Stimulated activated CD8-positive, alpha-beta memory T cell treated with anti-CD3 and anti-CD28 coated beads, Interleukin-4, amount 100 ng/mL, for 48 hours (primary cell): ENCODE data around the gene CLCA2.

ENCODE experiments used
- DNase-seq: peaks from one replicate; pipeline ENCODE4 v3.0.0-alpha.2; 2020

CLCA2 gene

GRCh38 chr1:86434059-86434458 lies 10.1 kb downstream of the CLCA2 start:
- DNase-seq, result no peak

GRCh38 chr1:86435327-86435726 lies 11.4 kb downstream of the CLCA2 start:
- no peak for DNase-seq

GRCh38 chr1:86436041-86436440 lies 12.1 kb downstream of the CLCA2 start:
- no peak for DNase-seq

GRCh38 chr1:86441581-86441980 lies 17.6 kb downstream of the CLCA2 start:
- no peak for DNase-seq

GRCh38 chr1:86441997-86442396 lies 18.0 kb downstream of the CLCA2 start:
- DNase-seq, result no peak

- DNase-seq, result no peak
Measured at GRCh38 chr1:86445919-86446318, 21.9 kb downstream of the CLCA2 start.

- DNase-seq, result no peak
Measured at GRCh38 chr1:86447198-86447790, 23.3 kb downstream of the CLCA2 start.

- no peak for DNase-seq
Measured at GRCh38 chr1:86448670-86449069, 24.7 kb downstream of the CLCA2 start.

GRCh38 chr1:86449103-86449502 lies 25.1 kb downstream of the CLCA2 start:
- no peak for DNase-seq

- DNase-seq, result no peak
Measured at GRCh38 chr1:86450847-86451246, 26.9 kb downstream of the CLCA2 start.

- no peak for DNase-seq
Measured at GRCh38 chr1:86453664-86454063, 29.7 kb downstream of the CLCA2 start.

- DNase-seq, result no peak
Measured at GRCh38 chr1:86455073-86455472, 31.1 kb downstream of the CLCA2 start.

GRCh38 chr1:86460998-86461397 lies 37.0 kb downstream of the CLCA2 start:
- no peak for DNase-seq

- no peak for DNase-seq
Measured at GRCh38 chr1:86461482-86461881, 37.5 kb downstream of the CLCA2 start.

- no peak for DNase-seq
Measured at GRCh38 chr1:86464819-86465218, 40.8 kb downstream of the CLCA2 start.

GRCh38 chr1:86466109-86466844 lies 42.3 kb downstream of the CLCA2 start:
- DNase-seq, result no peak

GRCh38 chr1:86466986-86467385 lies 43.0 kb downstream of the CLCA2 start:
- DNase-seq, result no peak

GRCh38 chr1:86468501-86468977 lies 44.6 kb downstream of the CLCA2 start, which contains the start of gene CLCA1:
TSS of gene CLCA1 (plus strand) at chr1:86468927. CDS start at chr1:86468972, 45 bp downstream.
- DNase-seq, result no peak

GRCh38 chr1:86470859-86471258 lies 46.9 kb downstream of the CLCA2 start:
- DNase-seq, result no peak

GRCh38 chr1:86471291-86471690 lies 47.3 kb downstream of the CLCA2 start:
- no peak for DNase-seq

- DNase-seq, result no peak
Measured at GRCh38 chr1:86472152-86472551, 48.2 kb downstream of the CLCA2 start.

GRCh38 chr1:86472767-86473166 lies 48.8 kb downstream of the CLCA2 start:
- no peak for DNase-seq

- DNase-seq, result no peak
Measured at GRCh38 chr1:86477256-86477655, 53.3 kb downstream of the CLCA2 start.

- DNase-seq, result no peak
Measured at GRCh38 chr1:86477682-86478081, 53.7 kb downstream of the CLCA2 start.
